Inflammatory macrophage treated with lipopolysaccharide for 1 hour (primary cell): ENCODE results near the gene CDK18.
"Not testable (repeated sequence)": the region's sequence is repeated elsewhere in the genome, so short reads cannot be mapped to it uniquely, and the experiment has no call there.

ENCODE experiments used
- DNase-seq, 2 donors: peaks; one replicate each; pipeline ENCODE4 v3.0.0-alpha.2; 2020 to 2022

The CDK18 gene

DNA sequence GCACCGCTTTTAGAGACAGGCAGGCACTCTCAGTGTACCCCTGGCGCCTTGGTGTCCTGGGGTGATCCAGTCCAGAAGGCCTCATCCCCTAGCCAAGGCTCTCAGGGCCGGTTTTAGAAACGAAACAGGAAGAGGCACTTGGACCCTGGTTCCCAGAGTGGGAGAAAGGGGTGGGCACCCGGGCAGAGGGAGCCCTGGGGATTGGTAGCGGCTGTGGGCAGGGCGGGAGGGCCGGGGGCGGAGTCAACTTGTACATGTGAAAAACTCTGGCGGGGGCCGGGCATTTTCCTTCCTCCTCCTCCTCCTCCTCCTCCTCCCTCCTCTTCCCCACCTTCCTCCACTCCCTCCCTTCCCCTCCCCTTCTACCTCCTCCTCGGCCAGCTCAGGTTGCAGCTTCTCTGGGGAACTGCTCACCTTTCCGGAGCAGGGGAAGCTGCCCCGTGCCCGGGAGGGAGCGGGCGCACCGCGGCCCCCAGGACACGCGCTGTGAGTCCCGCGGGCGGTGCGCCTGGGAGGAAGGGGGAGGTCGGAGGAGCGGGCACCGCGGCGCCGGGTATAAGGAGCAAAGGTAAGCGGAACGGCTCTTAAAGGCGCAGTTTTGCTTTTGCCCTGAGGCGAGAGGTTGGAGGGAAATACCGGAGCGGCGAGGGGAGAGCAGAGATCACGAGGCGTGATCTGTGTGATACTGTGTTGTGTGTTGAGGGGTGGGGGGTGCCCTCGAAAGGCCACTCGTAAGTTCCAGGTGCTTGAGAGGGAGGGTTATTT, at the start of gene CDK18:
Gene CDK18, plus strand, starts transcription at position 359 of the 765 bp plus-strand sequence. CDS start 18,499 bp downstream, outside the sequence.
- peak; percentile 81 to 86 for DNase-seq

DNA sequence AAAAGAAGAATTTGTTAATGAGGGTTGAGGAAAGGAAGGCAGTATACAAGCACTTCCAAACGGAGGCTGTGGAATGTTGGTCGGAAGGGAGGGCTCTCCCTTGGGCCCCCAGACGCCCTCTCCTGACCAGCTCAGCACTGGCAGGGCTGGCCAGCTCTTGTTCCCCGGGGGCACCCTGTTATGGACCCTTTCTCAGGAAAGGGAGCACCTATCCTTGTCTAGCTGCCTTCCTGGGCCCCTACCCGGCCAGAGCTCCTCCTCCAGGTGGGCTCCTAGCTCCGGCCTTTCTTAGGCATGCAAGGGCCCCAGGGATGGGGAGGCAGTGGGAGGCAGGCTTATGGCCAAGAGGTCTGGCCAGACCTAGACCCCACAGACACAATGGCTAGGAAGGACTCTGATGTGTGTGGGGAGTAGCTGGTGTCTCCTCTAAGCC, 49.5 kb upstream of the CDK18 start:
- DNase-seq = no peak

DNA sequence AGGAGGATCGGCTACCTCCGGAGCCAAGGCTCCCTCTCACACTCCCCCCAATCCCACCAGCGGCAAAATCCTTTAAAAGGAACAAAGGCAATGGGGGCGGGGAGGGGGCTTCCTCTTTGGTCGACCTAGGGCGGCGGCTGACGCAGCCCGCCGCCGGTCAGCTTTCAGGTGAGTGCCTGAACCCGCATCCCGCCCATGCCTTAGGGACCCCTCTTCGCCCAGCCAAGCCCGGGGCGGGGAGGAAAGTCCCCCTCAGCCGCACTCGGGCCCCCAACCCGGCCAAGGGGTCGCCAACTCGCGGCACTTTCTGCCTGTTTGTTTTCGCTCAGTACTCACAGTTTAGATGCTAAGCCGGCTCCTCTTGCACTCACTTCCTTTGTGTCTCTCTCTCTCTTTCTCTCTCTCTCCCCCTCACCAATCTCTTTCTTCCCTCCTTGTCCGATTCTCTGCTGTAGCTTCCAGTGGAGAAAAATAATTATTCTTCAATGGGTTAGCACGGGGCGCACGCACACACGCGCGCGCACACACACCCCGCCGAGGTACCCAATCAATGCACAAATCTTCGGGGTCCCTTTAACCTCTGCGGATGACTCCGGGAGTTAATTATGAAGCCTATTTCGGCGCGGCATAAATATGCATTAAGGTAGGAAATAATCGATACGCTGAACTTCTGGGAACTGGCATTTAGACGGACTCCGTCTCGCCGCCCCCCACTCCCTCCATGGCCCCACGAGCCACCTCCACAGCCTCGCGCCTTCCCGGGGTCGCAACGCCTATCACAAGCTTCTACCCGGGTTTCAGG, 48.7 kb upstream of the CDK18 start, which contains the start of gene BLACAT1:
Gene BLACAT1, minus strand, starts transcription at position 465 of the 802 bp plus-strand sequence.
- DNase-seq = no peak

DNA sequence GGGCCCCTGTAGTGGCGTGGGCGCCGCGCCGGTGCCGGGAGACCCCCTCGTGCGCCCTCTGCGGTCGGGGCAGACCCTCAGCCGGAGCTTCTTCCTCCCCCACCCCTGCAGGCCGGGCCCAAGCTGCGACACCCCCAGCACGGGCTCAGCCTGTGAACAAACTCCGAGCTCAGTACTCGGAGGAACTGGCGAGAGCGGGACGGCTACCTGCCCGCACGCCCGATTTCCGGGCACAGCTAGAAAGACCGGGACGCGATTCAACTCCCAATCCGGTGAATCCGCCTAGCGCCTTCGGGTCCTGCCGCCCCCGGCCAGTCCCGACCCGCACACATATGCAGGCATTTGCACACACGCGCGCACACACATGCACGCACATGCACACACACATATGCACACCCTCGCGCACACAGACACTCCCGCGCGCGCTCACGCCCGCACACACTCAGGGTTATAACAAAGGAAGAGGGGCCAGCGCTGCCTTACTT, 48.0 kb upstream of the CDK18 start:
- no peak for DNase-seq

DNA sequence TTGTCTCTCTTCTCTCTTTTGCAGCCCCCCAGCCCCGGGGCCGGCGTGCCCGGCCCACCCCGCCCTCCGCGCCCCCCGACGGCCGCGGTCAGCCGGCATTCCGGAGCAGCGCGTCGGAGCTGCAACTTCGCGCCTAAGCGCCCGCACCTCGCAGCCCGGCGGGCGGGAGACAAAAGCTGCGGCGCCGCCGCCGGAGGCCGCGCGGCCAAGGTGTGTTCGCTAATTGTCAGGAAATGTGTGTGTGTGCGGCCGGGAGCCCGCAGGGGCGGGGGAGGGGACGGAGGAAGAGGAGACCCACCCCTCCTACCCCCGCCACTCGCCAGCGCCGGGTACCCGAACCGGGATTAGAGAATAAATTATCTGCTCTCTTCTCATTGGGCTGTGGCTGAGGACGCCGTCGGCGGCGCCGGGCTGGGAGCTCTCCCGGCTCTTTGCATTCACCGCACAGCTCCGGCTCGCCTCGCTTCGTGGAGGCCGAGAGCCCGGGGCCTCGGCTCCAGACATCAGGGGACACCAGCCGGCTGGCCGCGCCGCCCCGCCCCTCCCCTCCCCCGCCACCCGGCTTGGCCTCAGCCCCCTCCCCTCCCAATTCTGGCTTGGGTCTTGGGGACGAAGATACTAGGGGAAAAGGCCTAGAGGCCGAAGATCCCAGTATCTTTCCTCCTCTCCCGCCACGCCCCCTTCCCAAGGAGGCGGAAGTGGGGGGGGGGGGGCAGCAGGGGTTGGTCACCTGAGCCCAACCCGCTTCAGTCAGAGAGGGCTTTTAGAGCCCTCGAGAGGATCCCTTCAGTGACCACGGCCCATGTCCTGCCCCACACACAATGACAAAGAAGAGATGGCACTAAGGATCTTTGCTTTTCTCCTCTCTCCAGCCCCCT, 47.4 kb upstream of the CDK18 start:
- no peak for DNase-seq

DNA sequence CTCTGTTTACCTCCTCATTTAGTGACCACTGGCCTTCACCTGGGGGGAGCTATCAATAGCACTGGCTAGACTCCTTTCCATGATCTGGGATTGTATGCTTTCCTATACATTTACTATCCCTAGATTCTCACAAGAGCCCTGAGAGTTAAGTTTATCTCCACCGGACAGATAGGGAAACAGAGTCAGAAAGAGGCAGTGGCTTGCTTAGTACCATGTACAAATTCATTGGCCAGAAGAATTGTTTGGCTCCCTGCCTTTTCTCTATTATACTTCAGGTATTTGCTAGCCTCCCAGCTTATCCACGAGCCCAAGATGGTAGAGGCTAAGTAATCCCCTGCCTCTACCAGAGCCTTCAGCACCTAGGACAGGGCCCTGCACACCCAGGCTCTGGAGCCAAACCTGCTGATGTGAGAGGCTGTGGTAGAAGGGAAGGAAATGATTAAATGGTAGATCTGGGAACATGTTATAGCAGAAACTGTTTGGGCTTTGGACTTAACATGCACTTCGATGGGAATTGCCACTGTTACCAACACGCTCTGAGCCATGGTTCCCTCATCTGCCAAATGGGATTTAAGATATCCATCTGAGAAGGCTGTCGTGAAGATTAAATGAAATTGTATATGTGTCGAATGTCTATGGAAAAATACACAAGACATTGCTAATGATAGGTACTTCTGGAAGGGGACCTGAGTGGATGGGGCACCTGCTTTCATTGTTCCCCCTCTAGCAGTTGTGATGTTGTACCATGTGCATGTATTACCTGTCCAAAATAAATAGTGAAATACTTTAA, 45.5 kb upstream of the CDK18 start:
- peak in 1 of 2 donors; percentile 20 for DNase-seq

DNA sequence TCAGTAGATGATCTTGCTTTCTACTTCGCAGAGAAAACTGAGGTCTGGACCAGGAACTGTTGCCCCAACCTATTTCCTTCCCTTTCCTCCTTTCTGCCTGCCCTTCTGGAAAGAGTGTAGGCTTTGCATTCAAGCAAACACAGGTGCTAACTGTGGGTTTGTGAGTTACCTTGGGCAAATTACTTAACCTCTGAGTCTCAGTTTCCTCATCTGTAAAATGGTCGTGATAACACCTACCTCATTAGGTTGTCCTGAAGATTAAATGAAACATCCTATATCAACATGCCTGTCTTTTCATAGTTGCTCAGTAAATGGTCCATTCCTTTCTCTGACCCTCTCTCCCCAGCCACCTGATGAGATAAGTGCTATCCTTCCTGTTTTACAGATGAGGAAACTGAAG, 39.1 kb upstream of the CDK18 start:
- DNase-seq = no peak

DNA sequence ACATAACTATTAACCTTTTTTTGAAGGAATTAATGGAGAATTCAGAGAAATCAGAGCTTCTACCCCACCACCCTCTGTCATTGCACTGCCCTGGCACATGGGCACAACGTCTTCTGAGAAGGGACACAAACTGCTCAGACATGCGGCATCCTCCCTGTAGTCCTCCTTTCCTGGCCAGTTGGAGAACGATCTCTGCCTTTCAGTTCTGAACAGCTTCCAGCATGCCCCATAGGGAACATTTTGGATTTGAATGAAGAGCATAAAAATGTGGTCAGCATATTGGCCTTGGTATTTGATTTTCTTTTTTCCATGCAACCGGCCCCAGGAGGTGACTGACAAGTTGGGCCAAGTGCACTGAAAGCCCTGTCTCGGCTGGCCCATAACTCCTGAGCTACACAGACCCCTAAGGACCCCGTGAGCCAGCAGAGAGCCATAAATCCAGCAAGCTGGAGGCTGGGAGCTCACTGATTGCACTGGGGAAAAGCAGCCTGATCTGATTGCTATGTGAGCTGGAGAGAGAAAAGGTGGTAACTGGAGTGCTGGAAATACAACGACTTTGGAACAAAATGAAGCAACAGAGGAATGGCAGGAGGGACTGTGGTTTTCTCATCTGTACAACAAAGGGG, 37.8 kb upstream of the CDK18 start:
- no peak for DNase-seq

DNA sequence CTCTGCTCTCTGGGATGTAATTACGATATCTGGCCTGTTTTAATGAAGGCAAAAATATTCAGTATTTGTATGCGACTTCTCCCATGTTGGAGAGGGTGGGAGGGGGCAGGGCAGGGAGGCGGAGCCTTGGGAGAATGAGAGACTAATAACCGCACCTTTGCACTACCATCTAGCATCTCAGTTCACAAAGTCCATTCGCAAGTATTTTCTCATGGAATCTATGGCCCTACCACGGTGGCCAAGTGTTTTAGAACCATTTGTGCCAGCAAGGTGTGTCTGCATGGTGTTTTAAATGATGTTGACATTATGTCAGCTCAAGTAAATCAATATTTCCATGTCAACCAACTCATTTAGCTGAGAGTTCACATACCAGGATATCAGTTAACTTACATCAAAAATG, 34.3 kb upstream of the CDK18 start:
- DNase-seq = no peak

DNA sequence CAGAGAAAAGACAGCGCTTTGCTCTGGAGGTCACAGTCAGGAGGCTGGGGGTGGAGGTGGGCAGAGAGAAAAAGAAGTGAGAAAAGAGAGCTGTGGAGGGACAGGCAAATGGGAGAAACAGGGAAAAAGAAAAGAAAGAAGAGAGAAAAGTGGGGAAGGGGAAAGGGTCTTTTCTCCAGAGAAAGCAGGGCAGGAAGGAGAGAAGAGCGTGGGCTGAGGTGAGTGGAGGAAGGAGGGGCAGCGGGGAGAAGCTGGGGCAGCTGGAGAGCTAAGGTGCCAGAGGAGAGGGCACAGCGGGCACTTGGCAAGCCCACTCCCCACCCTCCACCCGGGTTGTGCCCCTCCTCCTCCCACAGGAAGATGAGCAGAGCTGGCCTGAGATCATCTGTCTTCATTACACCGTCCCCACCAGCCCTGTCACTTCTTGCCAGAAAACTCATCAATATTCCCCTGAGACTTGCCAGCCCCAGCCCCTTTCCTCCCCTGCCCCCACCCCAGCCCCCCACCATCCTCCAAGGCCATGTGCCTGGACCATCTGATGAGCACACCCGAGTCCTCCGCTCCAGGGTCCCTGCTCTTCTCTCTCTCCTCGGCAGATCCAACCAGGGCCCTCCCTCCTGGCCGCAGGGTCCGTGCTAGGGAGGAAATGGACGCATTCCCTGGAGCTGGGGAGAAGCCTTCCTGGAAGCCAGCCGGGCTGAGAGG, 31.6 kb upstream of the CDK18 start:
- no peak for DNase-seq

DNA sequence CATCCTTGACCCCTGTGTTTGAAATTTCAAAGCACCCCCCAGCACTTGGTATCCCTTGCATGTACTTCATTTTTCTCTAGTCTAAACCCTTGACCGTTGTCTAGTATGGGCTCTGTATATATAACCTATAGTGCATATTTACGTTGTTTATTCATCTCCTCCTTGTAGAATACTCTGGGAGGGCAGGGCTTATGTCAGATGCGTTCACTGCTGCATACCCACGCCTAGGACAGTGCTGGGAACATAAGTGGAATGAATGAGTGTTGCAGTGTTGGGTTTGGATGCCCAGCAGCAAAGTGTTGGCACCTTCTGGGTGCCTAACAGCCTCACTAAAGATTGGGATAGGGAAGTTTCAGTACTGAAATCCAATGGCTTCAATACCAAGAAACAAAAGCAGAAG, 31.0 kb upstream of the CDK18 start:
- no peak for DNase-seq

DNA sequence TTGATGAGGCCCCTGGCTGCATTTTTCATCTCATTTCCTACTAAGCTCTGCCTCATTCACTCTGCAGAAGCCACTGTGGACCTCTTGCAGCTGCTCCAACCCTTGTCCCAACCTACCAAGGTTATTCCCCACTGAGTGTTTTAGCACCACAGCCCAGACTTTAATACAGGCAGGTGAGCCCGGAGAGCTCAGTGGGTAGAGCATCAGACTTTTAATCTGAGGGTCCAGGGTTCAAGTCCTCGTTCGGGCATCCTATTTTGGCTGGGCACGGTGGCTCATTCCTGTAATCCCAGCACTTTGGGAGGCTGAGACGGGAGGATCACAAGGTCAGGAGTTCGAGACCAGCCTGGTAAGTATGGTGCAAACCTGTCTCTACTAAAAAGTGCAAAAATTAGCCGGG, 30.5 kb upstream of the CDK18 start:
- DNase-seq = no peak

DNA sequence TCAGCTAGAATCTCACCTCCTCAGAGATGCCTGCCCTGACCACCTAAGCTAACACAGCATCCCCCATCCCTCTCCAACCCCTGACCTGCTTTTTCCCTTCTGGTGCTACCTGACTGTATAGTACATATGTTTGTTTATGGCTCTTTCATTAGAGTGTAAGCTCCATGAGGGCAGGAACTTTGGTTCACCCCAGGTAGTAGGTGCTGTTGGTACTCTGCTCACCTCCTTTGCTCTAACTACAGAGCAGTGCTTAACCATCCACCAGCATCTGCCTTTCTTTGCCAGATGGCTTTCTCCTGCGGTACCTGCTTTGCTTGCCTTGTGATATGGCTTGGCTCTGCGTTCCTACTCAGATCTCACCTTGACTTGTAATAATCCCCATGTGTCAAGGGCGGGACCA, 29.9 kb upstream of the CDK18 start:
- DNase-seq = no peak

DNA sequence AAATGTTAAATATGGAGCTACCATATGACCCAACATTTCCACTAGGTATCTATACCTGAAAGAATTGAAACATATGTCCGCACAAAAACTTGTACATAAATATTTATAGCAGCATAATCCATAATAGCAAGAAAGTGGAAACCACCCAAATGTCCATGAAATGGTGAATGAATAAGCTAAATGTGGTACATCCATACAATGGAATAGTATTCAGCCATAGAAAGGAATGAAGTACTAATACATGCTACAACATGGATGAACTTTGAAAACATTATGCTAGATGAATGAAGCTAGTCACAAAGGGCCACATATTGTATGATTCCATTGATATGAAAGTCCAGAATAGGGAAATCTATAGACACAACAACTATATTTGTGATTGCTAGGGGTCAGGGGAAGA, 28.6 kb upstream of the CDK18 start:
- no peak for DNase-seq

DNA sequence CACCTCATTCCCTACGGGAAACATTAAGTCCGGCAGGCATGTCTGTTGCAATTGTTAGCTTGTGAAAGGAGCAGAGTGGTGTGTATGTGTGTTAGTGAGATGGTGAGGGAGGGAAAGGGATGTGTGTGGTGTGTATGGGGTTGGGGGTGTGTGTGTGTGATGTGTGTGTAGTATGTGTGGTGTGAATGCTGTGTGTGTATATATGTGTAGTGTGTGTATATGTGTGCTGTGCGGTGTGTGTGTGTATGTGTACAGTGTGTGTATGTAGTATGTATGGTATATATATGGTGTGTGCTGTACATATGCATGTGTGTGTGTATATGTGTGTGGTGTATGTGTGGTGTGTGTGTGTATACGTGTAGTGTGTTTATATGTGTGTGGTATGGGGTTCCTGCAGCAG, 27.8 kb upstream of the CDK18 start:
- no peak for DNase-seq

DNA sequence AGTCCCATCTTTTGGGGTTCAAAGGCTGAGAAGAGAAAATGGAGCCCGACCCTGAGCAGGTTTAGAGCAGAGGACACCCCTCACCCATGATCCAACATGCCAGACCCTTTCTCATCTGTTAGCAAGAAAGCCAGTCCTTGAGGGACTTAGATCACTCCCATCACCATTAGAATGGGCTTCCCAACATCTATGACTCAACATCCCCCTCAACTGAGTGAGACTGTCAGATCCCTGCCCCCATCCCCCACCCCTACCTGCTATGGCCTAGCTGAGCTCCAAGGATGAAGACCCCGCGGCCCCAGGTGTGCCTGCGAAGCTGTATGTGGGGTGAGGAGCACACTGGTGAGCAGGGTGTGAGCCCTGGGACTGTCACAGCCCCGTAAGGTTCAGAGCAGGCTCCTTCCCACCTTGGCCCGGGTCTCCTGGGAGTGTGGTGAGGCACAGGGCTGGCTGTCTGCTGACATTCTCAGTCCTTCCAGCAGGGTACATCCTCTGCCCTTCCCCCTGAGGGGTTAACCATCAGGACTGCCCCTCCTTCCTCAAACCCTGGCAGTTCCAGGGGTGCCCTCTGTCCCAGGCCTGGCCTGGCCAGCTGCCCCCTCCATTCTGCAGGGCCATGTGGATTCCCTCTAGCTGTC, 27.2 kb upstream of the CDK18 start:
- no peak for DNase-seq

DNA sequence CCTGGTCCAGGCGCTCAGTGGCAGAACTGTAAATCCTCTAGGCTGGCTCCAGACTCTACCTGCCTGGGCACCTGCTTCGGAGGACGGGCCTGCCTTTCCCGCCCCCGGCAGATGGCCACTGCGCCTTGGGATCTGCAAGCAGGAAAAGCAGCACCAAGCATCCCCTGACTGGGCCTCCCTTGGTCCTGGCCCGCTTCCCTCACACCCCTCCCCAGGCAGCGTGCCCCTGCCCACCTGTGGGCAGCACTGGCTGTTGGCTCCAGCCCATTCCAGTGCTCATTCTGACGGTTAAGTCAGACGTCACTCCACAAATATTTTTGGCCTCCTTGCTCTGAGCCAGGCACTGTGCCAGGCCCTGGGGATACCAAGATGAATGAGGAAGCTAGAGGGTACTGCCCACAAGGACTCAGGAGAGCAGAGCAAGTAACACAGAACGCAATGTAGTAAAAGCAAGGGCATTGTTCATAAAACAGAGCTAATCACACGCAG, 26.7 kb upstream of the CDK18 start:
- no peak for DNase-seq

DNA sequence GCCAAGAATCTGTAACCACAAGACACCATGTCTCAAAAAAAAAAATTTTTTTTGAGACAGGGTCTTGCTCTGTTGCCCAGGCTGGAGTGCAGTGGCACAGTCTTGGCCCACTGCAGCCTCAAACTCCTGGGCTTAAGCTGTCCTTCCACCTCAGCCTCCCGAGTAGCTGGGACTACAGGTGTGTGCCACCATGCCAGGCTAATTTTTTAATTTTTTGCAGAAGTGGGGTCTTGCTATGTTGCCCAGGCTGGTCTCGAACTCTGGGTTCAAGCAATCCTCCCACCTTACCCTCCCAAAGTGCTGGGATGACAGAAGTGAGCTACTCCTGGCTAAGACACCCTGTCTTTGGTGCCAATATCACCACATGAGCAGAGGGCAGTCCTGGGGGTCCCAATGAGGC, 25.5 kb upstream of the CDK18 start:
- DNase-seq = not testable (repeated sequence)

DNA sequence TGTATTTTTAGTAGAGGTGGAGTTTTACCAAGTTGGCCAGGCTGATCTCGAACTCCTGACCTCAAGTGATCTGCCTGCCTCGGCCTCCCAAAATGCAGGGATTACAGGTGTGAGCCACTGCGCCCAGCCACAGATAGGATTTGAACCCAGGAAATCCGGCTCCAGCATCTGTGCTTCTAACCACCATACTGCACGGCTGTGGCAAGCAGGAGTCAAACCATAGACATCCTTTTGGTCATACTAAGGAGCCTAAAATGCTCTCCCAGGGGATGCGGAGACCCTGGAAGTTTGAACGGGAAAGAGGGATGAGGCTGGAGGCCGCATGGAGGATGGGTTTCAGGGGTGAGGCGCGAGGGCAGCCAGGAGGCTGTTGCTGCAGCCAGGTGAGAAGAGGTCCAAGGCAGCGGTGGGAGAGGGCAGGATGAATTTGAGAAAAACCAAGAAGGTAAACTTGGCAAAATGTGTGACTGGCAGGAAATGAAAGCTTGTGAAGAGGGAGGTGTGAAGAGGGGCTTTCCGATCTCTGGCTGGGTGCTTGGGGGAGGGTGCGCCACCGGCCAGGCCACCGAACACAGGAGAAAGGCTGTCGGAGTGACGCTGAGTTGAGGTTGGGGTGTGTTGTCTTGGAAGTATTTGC, 24.0 kb upstream of the CDK18 start:
- no peak for DNase-seq

DNA sequence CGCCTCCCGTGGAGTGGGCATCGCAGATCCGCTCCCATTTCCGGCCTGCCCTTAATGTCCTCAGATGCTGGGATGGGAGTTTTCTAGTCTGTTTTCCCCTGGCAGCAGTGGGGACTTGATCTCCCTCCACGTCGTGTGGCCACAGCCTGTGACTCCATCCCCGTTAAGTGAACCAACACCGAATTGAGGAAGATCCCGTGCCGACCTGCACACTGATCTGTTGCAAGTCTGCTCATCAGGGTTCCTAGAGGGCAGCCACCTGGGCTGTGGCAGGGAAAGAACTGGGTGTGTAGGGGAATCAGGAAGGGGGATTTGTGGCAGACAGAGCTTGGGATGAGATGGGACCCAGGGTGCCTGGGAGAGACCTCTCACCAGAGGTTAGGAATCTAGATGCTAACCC, 23.3 kb upstream of the CDK18 start:
- no peak for DNase-seq
